GM12874 (cell line): ENCODE results near the gene HECTD2.

Experiments
- TF ChIP-seq, protein P1 (sequence below): IDR thresholded peaks from 2 replicates; pipeline ENCODE4 v1.5.1; 2011; ENCODE audit warnings: low read depth, mild to moderate bottlenecking, control low read depth, low read length, moderate library complexity; ENCODE audit not compliant: insufficient read depth

The HECTD2 gene

GRCh38 chr10:91409869-91410637, at the start of gene HECTD2:
Gene HECTD2 (plus strand): TSS chr10:91410344. CDS start chr10:91410439, 95 bp downstream.
- TF ChIP-seq, protein P1, sequence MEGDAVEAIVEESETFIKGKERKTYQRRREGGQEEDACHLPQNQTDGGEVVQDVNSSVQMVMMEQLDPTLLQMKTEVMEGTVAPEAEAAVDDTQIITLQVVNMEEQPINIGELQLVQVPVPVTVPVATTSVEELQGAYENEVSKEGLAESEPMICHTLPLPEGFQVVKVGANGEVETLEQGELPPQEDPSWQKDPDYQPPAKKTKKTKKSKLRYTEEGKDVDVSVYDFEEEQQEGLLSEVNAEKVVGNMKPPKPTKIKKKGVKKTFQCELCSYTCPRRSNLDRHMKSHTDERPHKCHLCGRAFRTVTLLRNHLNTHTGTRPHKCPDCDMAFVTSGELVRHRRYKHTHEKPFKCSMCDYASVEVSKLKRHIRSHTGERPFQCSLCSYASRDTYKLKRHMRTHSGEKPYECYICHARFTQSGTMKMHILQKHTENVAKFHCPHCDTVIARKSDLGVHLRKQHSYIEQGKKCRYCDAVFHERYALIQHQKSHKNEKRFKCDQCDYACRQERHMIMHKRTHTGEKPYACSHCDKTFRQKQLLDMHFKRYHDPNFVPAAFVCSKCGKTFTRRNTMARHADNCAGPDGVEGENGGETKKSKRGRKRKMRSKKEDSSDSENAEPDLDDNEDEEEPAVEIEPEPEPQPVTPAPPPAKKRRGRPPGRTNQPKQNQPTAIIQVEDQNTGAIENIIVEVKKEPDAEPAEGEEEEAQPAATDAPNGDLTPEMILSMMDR, result peak; percentile 33

DNA sequence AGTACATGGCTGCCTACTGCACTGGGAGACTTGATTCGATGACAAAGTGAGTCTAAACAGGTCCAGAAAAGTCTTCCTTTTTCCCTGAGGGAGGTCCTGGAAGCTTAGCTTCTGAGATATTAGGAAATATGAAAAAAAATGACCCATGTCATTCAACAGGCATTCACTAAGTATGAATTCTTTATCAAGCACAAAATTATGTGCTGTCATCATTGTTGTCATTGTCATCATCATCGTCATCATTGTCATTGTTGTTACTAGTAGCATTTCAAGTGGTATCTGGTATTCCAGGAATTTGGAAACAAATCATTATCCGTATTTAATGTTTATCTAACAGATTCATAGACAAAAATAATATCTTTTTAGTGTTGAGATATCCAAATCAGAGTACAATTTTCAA, 49.7 kb upstream of the HECTD2 start:
- TF ChIP-seq, protein P1, result no peak

- TF ChIP-seq, protein P1, result no peak
Observed at GRCh38 chr10:91366704-91367103, 43.4 kb upstream of the HECTD2 start.

- TF ChIP-seq, protein P1, result no peak
Observed at GRCh38 chr10:91367127-91367531, 43.0 kb upstream of the HECTD2 start.

DNA sequence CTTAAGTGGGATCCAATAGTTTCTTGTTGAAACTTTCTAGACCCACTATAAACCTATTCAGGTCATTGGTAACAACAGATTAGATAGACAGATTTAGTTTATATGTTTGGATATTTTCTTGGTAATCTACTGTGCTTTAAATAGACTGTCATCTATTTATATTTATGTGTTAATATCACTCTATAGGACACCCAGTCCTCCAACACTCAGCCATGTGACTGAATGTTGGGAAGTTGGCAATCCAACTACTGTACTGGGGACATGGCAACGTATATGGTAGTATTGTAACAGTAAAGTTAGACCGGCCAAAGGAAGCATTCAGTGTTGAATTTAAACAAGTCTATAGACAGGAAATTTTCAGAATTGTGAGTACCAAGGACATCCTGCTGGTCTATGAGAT, 42.6 kb upstream of the HECTD2 start:
- TF ChIP-seq, protein P1, result no peak

DNA sequence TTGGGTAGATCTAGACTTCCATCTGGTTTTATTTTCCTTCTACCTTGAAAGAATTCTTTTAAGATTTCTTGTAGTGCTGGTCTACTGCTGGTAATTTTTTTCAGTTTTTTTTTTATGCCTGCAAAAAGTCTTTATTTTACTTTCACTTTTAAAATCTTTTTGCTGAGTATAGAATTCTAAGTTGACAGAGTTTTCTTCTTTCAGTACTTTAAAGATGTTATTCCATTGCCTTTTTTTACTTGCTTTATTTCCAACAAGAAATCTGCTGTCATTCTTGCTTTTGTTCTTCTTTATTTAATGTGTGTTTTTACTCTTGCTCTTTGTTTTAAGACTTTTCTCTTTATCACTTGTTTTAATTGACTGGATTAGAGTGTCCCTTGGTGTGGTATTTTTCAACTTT, 36.1 kb upstream of the HECTD2 start:
- TF ChIP-seq, protein P1, result no peak

GRCh38 chr10:91378061-91378460, 32.1 kb upstream of the HECTD2 start:
- TF ChIP-seq, protein P1, result no peak
